Upper lobe of left lung (tissue), 6 donors: Measurements from ENCODE around the gene PLXNA4. TPM values are rescaled to one million over a fixed set of nuclear protein-coding genes. Genes with fewer than 3 reads are reported as not detected.

ENCODE experiments used
- ATAC-seq, 2 donors: fragments of 200-7000 bp; cut with Tn5 transposase; one replicate each; pipeline ENCODE4 v1.9.1; 2022; ENCODE audit warnings: mild to moderate bottlenecking in 2 of 2, moderate library complexity in 2 of 2; ENCODE audit not compliant: low FRiP score in 2 of 2
- DNase-seq, 2 donors: peaks; one replicate each; pipeline ENCODE4 v3.0.0-alpha.2; 2019 to 2020
- H3K27ac ChIP-seq, 4 donors: fragments of 200-600 bp; sonication (generic); one replicate each; pipeline ENCODE4 v1.5.1; 2016 to 2019
- H3K27me3 ChIP-seq, 4 donors: fragments of 200-600 bp; sonication (generic); one replicate each; pipeline ENCODE4 v1.5.1; 2017 to 2019
- H3K36me3 ChIP-seq, 4 donors: fragments of 200-600 bp; sonication (generic); one replicate each; pipeline ENCODE4 v1.5.1; 2016 to 2019
- H3K4me1 ChIP-seq, 4 donors: fragments of 200-600 bp; sonication (generic); one replicate each; pipeline ENCODE4 v1.5.1; 2018 to 2019
- H3K4me3 ChIP-seq, 4 donors: fragments of 200-600 bp; sonication (generic); one replicate each; pipeline ENCODE4 v1.5.1; 2017 to 2019; ENCODE audit warnings: mild to moderate bottlenecking in 2 of 4, moderate library complexity in 1 of 4
- H3K9me3 ChIP-seq, 4 donors: fragments of 200-600 bp; sonication (generic); one replicate each; pipeline ENCODE4 v1.5.1; 2018 to 2019
- CTCF ChIP-seq, 6 experiments: fragments of 450-650 bp in 4 of 6; fragments of 200-600 bp in 2 of 6; sonication (generic) in 2 of 6; IDR thresholded peaks; one replicate each; pipeline ENCODE4 v1.5.1; 2016 to 2019; ENCODE audit warnings: antibody characterized with exemption in 6 of 6
- EP300 ChIP-seq, 4 donors: sonication (generic); formaldehyde crosslinking; IDR thresholded peaks; one replicate each; pipeline ENCODE4 v1.5.1; 2017; ENCODE audit warnings: antibody characterized with exemption in 4 of 4, control low read depth in 2 of 4
- POLR2A ChIP-seq, 4 donors: fragments of 450-650 bp; IDR thresholded peaks; one replicate each; pipeline ENCODE4 v1.5.1; 2016 to 2017; ENCODE audit warnings: antibody characterized with exemption in 4 of 4, mild to moderate bottlenecking in 2 of 4
- POLR2AphosphoS5 ChIP-seq, 2 donors: sonication (generic); formaldehyde crosslinking; IDR thresholded peaks; one replicate each; pipeline ENCODE4 v1.5.1; 2017; ENCODE audit warnings: antibody characterized with exemption in 2 of 2
- WGBS, 2 donors: methylation state at CpG; one replicate each; pipeline ENCODE4 v1.1.5; 2017 to 2018; 5-methylcytosine and 5-hydroxymethylcytosine counted together
- total RNA-seq, 6 donors: library from RNA; depleted of rRNA in 4 of 6; stranded (reverse); fragments of >200 nt in 4 of 6; gene quantifications; one replicate each; pipeline versions ENCODE4 v1.1.0 to v1.2.1, GENCODE V29; 2016 to 2021
- donor health status: DM: no; HTN: no; CAD: no; lungs with moderate emphysema.
- donor health status: DM: no; HTN: yes; CAD: no; lungs with severe emphysema.

PLXNA4 gene
- total RNA-seq, 6 donors from 2014 or later = 1.1 to 5.9 (median 2.6) TPM

- Histone ChIP-seq H3K27me3 (no peaks in the 10 kb centered on the region), H3K9me3 (no peaks in the 10 kb centered on the region), H3K27ac (no peak overlapping the region), H3K4me3 (no peak overlapping the region), H3K36me3 (no peaks in the 10 kb centered on the region), H3K4me1 (no peaks in the 10 kb centered on the region)
- TF ChIP-seq CTCF (IDR thresholded peaks at IDR 0.05) (no peak), POLR2AphosphoS5 (IDR thresholded peaks at IDR 0.05) (no peak), POLR2A (IDR thresholded peaks at IDR 0.05) (no peak), EP300 (IDR thresholded peaks at IDR 0.05) (no peak)
- WGBS, 2 donors = 78 to 80% methylated on average over 5 of the region's 5 CpGs
- DNase-seq (no peak), ATAC-seq (no peak)
Measured at GRCh38 chr7:132361146-132361545, 215.1 kb downstream of the PLXNA4 start.

GRCh38 chr7:132359743-132360142, 216.5 kb downstream of the PLXNA4 start:
- Histone ChIP-seq H3K4me1 (no peaks in the 10 kb centered on the region), H3K27me3 (no peaks in the 10 kb centered on the region), H3K9me3 (no peaks in the 10 kb centered on the region), H3K4me3 (no peak overlapping the region), H3K27ac (no peak overlapping the region), H3K36me3 (no peaks in the 10 kb centered on the region)
- WGBS, 2 donors = 85 to 93% methylated on average over 3 of the region's 3 CpGs
- ATAC-seq (no peak), DNase-seq (no peak)
- TF ChIP-seq POLR2AphosphoS5 (IDR thresholded peaks at IDR 0.05) = no peak
- TF ChIP-seq CTCF (IDR thresholded peaks at IDR 0.05) = no peak
- TF ChIP-seq POLR2A (IDR thresholded peaks at IDR 0.05) = no peak
- TF ChIP-seq EP300 (IDR thresholded peaks at IDR 0.05) = no peak

- Histone ChIP-seq H3K4me3 (no peak overlapping the region), H3K9me3 (no peaks in the 10 kb centered on the region), H3K27ac (no peak overlapping the region), H3K36me3 (no peaks in the 10 kb centered on the region), H3K4me1 (peaks cover 0 to 5% (median 2%) of the 10 kb centered on the region in 4 donors), H3K27me3 (no peaks in the 10 kb centered on the region)
- DNase-seq = no peak
- TF ChIP-seq POLR2A (IDR thresholded peaks at IDR 0.05) (no peak), EP300 (IDR thresholded peaks at IDR 0.05) (no peak), POLR2AphosphoS5 (IDR thresholded peaks at IDR 0.05) (no peak), CTCF (IDR thresholded peaks at IDR 0.05) (no peak)
- no peak for ATAC-seq
- WGBS, 2 donors = 40 to 58% methylated on average over 4 to 5 of the region's 5 CpGs
Measured at GRCh38 chr7:132355048-132355447, 221.2 kb downstream of the PLXNA4 start.

GRCh38 chr7:132354527-132354926, 221.7 kb downstream of the PLXNA4 start:
- Histone ChIP-seq H3K4me1 (peaks cover 0 to 5% (median 2%) of the 10 kb centered on the region in 4 donors), H3K36me3 (no peaks in the 10 kb centered on the region), H3K9me3 (no peaks in the 10 kb centered on the region), H3K27me3 (no peaks in the 10 kb centered on the region), H3K4me3 (no peak overlapping the region), H3K27ac (no peak overlapping the region)
- DNase-seq = no peak
- whole genome bisulfite sequencing, 2 donors = 65 to 67% methylated on average over 4 of the region's 4 CpGs
- TF ChIP-seq CTCF (IDR thresholded peaks at IDR 0.05) (no peak), EP300 (IDR thresholded peaks at IDR 0.05) (no peak), POLR2A (IDR thresholded peaks at IDR 0.05) (no peak), POLR2AphosphoS5 (IDR thresholded peaks at IDR 0.05) (no peak)
- ATAC-seq = no peak

- Histone ChIP-seq H3K4me3 (no peak overlapping the region), H3K36me3 (no peaks in the 10 kb centered on the region), H3K27me3 (no peaks in the 10 kb centered on the region), H3K9me3 (no peaks in the 10 kb centered on the region), H3K27ac (no peak overlapping the region), H3K4me1 (peaks cover 0 to 5% (median 2%) of the 10 kb centered on the region in 4 donors)
- DNase-seq (no peak), ATAC-seq (no peak)
- 71 to 82% methylated on average over 5 of the region's 5 CpGs for WGBS, 2 donors
- TF ChIP-seq POLR2A (IDR thresholded peaks at IDR 0.05) (no peak), CTCF (IDR thresholded peaks at IDR 0.05) (no peak), POLR2AphosphoS5 (IDR thresholded peaks at IDR 0.05) (no peak), EP300 (IDR thresholded peaks at IDR 0.05) (no peak)
Measured at GRCh38 chr7:132353936-132354335, 222.3 kb downstream of the PLXNA4 start.
